Endothelial cell of umbilical vein (primary cell): ENCODE results near the gene DIS3L2. TPM values are rescaled to one million over a fixed set of nuclear protein-coding genes. Genes with fewer than 3 reads are reported as not detected.

Experiments used
- BruUV-seq: library from RNA; stranded (reverse); fragments of 400-500 nt; replicated peaks from 2 replicates; lab custom pipeline; 2021; lab: Mats Ljungman, UMichigan
- CTCF ChIA-PET: fragments of 300-600, 350-600 bp; sonication (Branson Sonifier 250); formaldehyde crosslinking; loops from one replicate; lab custom pipeline; 2021; ENCODE audit warnings: antibody characterized with exemption, inconsistent platforms; lab: Charles Lee
- POLR2A ChIA-PET: fragments of 300-600, 350-600 bp; sonication (Branson Sonifier 250); formaldehyde crosslinking; loops from one replicate; lab custom pipeline; 2021; ENCODE audit warnings: antibody characterized with exemption, inconsistent platforms; lab: Charles Lee
- DNase-seq: peaks from one replicate; pipeline ENCODE4 v3.0.0-alpha.2; 2011; ENCODE audit warnings: low read depth, low spot score
- FAIRE-seq: peaks from 2 replicates; lab custom pipeline; 2011; peaks lifted over from hg19 to GRCh38; lab: Jason Lieb, UNC
- H2AFZ ChIP-seq: 2 replicates; pipeline ENCODE4 v1.6.0; 2012; ENCODE audit warnings: low read depth, low read length, control low read depth, inconsistent platforms
- H3K27ac ChIP-seq: 2 replicates; pipeline ENCODE4 v1.5.1; 2011; ENCODE audit warnings: low read depth, mild to moderate bottlenecking, control low read depth, low read length, moderate library complexity; ENCODE audit not compliant: insufficient read depth
- H3K27me3 ChIP-seq, 2 experiments: 2 replicates each; pipeline versions ENCODE4 v1.6.0 to v1.6.1; 2011; ENCODE audit warnings: low read length in 2 of 2, mixed read lengths in 1 of 2; ENCODE audit not compliant: control insufficient read depth in 2 of 2, insufficient read depth in 2 of 2
- H3K36me3 ChIP-seq, 2 experiments: 2 replicates in 1 of 2; 3 replicates in 1 of 2; pipeline ENCODE4 v1.5.1; 2011; ENCODE audit warnings: low read length in 2 of 2, mild to moderate bottlenecking in 1 of 2, moderate library complexity in 1 of 2; ENCODE audit not compliant: control insufficient read depth in 2 of 2, insufficient read depth in 2 of 2; ENCODE audit errors: extremely low read depth in 1 of 2
- H3K4me1 ChIP-seq: 3 replicates; pipeline ENCODE4 v1.5.1; 2011; ENCODE audit warnings: mild to moderate bottlenecking, low read length; ENCODE audit not compliant: control insufficient read depth, insufficient read depth; ENCODE audit errors: extremely low read depth
- H3K4me2 ChIP-seq: 2 replicates; pipeline ENCODE4 v1.6.1; 2011; ENCODE audit warnings: low read length, control low read depth, mixed read lengths; ENCODE audit not compliant: insufficient read depth
- H3K4me3 ChIP-seq, 3 experiments: fragments of 200-600 bp in 1 of 3; sonication (generic), shearing (Covaris generic) in 1 of 3; replicated peaks in 1 of 3; 2 replicates each; pipeline ENCODE4 v1.5.1; 2011 to 2016; ENCODE audit warnings: control low read depth in 3 of 3, low read length in 3 of 3, mild to moderate bottlenecking in 2 of 3, inconsistent platforms in 1 of 3, low read depth in 1 of 3, moderate library complexity in 1 of 3; ENCODE audit not compliant: insufficient read depth in 1 of 3
- H3K79me2 ChIP-seq: 2 replicates; pipeline ENCODE4 v1.6.0; 2012; ENCODE audit warnings: low read length, inconsistent platforms; ENCODE audit not compliant: control insufficient read depth, insufficient read depth
- H3K9ac ChIP-seq: replicated peaks from 2 replicates; pipeline ENCODE3; 2011; ENCODE audit warnings: low read length, control low read depth; ENCODE audit not compliant: insufficient read depth; ENCODE audit errors: extremely low read depth
- H3K9me1 ChIP-seq: replicated peaks from 3 replicates; pipeline ENCODE4 v1.6.0; 2011; ENCODE audit warnings: mild to moderate bottlenecking, low read length; ENCODE audit not compliant: control insufficient read depth, insufficient read depth; ENCODE audit errors: extremely low read depth
- H3K9me3 ChIP-seq: replicated peaks from 2 replicates; pipeline ENCODE4 v1.5.1; 2012; ENCODE audit warnings: low read length, inconsistent platforms; ENCODE audit not compliant: control insufficient read depth, insufficient read depth
- H4K20me1 ChIP-seq: replicated peaks from 2 replicates; pipeline ENCODE3; 2011; ENCODE audit warnings: mild to moderate bottlenecking, low read length; ENCODE audit not compliant: control insufficient read depth, insufficient read depth; ENCODE audit errors: extremely low read depth
- EZH2 ChIP-seq: IDR thresholded peaks from 2 replicates; pipeline ENCODE4 v1.6.1; 2012; ENCODE audit warnings: borderline replicate concordance, low read depth, mild to moderate bottlenecking, moderate library complexity, low read length, inconsistent platforms; ENCODE audit not compliant: severe bottlenecking
- FOS ChIP-seq: IDR thresholded peaks from 2 replicates; pipeline ENCODE4 v1.6.1; 2011; ENCODE audit warnings: mild to moderate bottlenecking, low read length, moderate library complexity, borderline replicate concordance; ENCODE audit not compliant: insufficient read depth
- GATA2 ChIP-seq: IDR thresholded peaks from 2 replicates; pipeline ENCODE4 v1.7.0; 2011; ENCODE audit warnings: low read depth, mild to moderate bottlenecking, moderate library complexity, mixed read lengths, low read length; ENCODE audit not compliant: insufficient read length, insufficient read depth
- JUN ChIP-seq: IDR thresholded peaks from 2 replicates; pipeline ENCODE4 v1.6.1; 2011; ENCODE audit warnings: borderline replicate concordance, low read depth; ENCODE audit not compliant: insufficient read length, insufficient read depth
- MAX ChIP-seq: IDR thresholded peaks from 2 replicates; pipeline ENCODE4 v1.6.1; 2011; ENCODE audit not compliant: insufficient read depth, insufficient read length
- MYC ChIP-seq: IDR thresholded peaks from one replicate; pipeline ENCODE4 v1.6.1; 2011; ENCODE audit warnings: mild to moderate bottlenecking, low read depth, low read length
- POLR2A ChIP-seq: IDR thresholded peaks from 2 replicates; pipeline ENCODE4 v1.6.1; 2012; ENCODE audit warnings: low read depth, mild to moderate bottlenecking, control low read depth, low read length
- POLR2AphosphoS5 ChIP-seq: IDR thresholded peaks from 2 replicates; pipeline ENCODE4 v1.6.1; 2012; ENCODE audit warnings: low read depth, mild to moderate bottlenecking, control low read depth, low read length, moderate library complexity; ENCODE audit not compliant: insufficient read depth
- dilution Hi-C: fragments of 300-500 bp; cut with MboI; formaldehyde crosslinking; loops from one replicate; pipeline ENCODE4 v1.15.0; 2019; ENCODE audit warnings: low sequenced_read_pairs; ENCODE audit not compliant: extremely low pct_ligation_motif_present
- intact Hi-C: fragments of 100-400 bp; cut with micrococcal nuclease; formaldehyde crosslinking; loops from one replicate; pipeline ENCODE4 v1.10.0; 2022
- polyA plus RNA-seq, 4 experiments: library from polyadenylated mRNA; depleted of rRNA in 3 of 4; stranded (reverse) in 3 of 4; unstranded in 1 of 4; fragments of >200 nt; gene quantifications; 2 replicates each; pipeline versions ENCODE4 v1.2.1 to v1.2.3, GENCODE V29; 2011 to 2012; ENCODE audit warnings: missing spikeins in 1 of 4
- total RNA-seq: library from RNA; stranded (reverse); gene quantifications from 2 replicates; pipeline ENCODE4 v1.2.3, GENCODE V29; 2021
- TF ChIP-seq, protein P1 (sequence below), 2 donors: IDR thresholded peaks; 1 replicate in 1 of 2; 2 replicates in 1 of 2; pipeline ENCODE4 v1.5.1; 2011; ENCODE audit warnings: low read length in 2 of 2, mild to moderate bottlenecking in 2 of 2, moderate library complexity in 2 of 2, control low read depth in 1 of 2, inconsistent platforms in 1 of 2, low read depth in 1 of 2; ENCODE audit not compliant: insufficient read depth in 1 of 2; ENCODE audit errors: extremely low read depth in 1 of 2

The DIS3L2 gene
- total and polyA plus RNA-seq, 2 donors (not counting 3 experiments of a cell fraction or from before 2014, with no cell fraction given), result 14.6 to 31.2 TPM

GRCh38 chr2:232299927-232300674 is 338.6 kb downstream of the DIS3L2 start:
- Histone ChIP-seq H3K4me3 (no peak overlapping the region), H2AFZ (no peak overlapping the region), H3K79me2 (no peaks in the 10 kb centered on the region), H3K27ac (peak overlapping the region; percentile 82), H3K9me3 (no peaks in the 10 kb centered on the region), H3K4me1 (peaks cover 14% of the 10 kb centered on the region), H3K36me3 (no peaks in the 10 kb centered on the region), H3K9me1 (no peaks in the 10 kb centered on the region), H4K20me1 (no peaks in the 10 kb centered on the region), H3K27me3 (no peaks in the 10 kb centered on the region), H3K9ac (no peak overlapping the region), H3K4me2 (no peak overlapping the region)
- intact Hi-C loops, result loop anchor here (2.0 kb wide), 1 partner anchor 39 kb away; no protein-coding TSS in a partner anchor
- DNase-seq (no peak), FAIRE-seq (no peak)
- POLR2A ChIA-PET, result no interaction called here
- dilution Hi-C loops, result no loop called here
- TF ChIP-seq POLR2A (no peak), EZH2 (no peak), POLR2AphosphoS5 (no peak), GATA2 (no peak), FOS (no peak), JUN (no peak), MAX (no peak), MYC (no peak)
- TF ChIP-seq, protein P1, sequence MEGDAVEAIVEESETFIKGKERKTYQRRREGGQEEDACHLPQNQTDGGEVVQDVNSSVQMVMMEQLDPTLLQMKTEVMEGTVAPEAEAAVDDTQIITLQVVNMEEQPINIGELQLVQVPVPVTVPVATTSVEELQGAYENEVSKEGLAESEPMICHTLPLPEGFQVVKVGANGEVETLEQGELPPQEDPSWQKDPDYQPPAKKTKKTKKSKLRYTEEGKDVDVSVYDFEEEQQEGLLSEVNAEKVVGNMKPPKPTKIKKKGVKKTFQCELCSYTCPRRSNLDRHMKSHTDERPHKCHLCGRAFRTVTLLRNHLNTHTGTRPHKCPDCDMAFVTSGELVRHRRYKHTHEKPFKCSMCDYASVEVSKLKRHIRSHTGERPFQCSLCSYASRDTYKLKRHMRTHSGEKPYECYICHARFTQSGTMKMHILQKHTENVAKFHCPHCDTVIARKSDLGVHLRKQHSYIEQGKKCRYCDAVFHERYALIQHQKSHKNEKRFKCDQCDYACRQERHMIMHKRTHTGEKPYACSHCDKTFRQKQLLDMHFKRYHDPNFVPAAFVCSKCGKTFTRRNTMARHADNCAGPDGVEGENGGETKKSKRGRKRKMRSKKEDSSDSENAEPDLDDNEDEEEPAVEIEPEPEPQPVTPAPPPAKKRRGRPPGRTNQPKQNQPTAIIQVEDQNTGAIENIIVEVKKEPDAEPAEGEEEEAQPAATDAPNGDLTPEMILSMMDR (IDR thresholded peaks at IDR 0.05; ENCODE audit: extremely low read depth in 1 of 2, insufficient read depth in 1 of 2, low read depth in 1 of 2, low read length in 2 of 2), result no peak
- CTCF ChIA-PET, result interaction anchor here (1.6 to 3.4 kb wide), 3 partner anchors 11 to 375 kb away, joined by 3 to 14 read pairs (median 4); no protein-coding TSS in a partner anchor
- no TSS peak for BruUV-seq
